A204.1 (cell line): Measurements from ENCODE around the gene PTPRD.
"Not testable (repeated sequence)": the region's sequence is repeated elsewhere in the genome, so short reads cannot be mapped to it uniquely, and the experiment has no call there.

Source experiments
- FAIRE-seq: peaks from 2 replicates; lab custom pipeline; 2012; peaks lifted over from hg19 to GRCh38; lab: Jason Lieb, UNC

PTPRD gene

GRCh38 chr9:10479172-10479571 is 133.6 kb downstream of the PTPRD start:
- no peak for FAIRE-seq

DNA sequence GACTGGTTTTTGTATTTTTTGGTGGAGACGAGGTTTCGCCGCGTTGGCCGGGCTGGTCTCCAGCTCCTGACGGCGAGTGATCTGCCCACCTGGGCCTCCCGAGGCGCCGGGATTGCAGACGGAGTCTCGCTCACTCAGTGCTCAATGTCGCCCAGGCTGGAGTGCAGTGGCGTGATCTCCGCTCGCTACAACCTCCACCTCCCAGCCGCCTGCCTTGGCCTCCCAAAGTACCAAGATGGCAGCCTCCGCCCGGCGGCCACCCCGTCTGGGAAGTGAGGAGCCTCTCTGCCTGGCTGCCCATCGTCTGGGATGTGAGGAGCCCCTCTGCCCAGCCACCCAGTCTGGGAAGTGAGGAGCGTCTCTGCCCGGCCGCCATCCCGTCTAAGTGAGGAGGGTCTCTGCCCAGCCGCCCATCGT is 163.6 kb downstream of the PTPRD start:
- not testable (repeated sequence) for FAIRE-seq

DNA sequence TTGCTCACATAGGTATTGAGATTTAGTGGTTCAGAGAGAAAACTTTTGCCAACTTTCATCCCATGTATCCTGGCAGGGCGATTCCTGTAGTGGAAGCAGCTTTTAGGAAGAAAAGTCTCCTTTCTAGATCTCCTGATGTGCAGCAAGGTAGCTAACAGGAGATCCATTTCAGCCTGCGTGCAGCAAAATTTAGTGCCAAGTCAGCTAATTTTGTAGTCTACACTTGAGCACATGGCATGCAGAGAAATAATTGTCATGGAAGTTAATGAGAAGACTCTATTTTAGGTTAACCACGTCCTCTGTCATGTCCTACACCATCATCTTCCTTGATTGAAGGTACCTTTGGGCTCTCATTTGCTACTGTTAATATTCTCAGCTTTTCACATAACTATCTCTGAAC is 165.8 kb downstream of the PTPRD start:
- FAIRE-seq, result no peak

DNA sequence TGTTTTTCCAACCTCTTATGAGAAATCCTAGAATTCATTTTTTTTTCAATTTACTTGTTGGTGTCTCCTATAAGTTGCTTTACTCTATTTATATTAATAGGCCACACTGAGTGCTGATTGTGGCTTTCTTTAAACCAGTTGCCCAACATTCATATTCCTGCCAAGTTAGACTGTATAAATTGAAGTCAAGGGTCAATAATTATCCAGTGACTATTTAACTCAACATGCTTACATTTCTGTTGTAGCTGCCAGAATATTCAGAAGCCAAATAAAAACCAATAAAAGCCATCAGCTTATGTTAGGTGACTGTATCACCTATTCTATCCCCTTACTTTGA is 169.0 kb downstream of the PTPRD start:
- FAIRE-seq, result no peak

- no peak for FAIRE-seq
Measured at GRCh38 chr9:10443181-10443867, 169.5 kb downstream of the PTPRD start.

DNA sequence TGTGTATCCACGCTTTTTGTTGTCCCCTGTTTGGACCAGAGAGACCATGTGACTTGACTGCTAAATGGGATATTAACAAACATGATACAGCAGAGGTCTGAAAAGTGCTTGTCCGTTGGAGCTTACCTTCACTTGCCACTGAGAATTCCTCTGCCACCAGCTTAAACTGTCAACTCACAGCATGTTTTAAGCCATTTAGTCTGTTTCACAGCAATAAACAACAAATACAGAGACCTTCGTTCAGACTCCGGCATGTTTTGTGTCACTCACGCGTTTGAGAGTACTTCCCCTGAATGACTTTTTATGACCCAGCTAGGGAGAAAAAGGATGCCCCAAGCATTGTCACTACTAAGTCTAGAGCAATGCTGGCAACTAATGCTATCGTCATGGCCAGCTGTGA is 173.8 kb downstream of the PTPRD start:
- FAIRE-seq, result no peak

DNA sequence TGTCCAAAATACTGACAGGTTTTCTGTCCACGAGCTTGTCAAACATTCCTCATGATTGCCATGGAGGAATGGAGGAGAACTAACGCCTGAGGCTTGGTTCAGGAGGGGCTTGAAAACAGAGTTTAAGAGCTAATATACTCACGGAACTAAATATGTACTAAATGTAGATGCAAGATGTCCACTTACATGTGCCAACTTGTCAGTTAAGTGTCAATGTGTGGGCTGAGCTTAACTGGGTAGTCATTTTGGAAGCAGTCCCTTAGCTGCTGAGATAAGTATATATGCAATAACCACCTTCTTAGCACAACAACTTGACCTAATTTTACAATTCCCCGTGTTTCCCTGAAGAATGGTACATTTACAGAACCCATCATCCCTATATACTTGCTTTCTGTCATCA is 176.0 kb downstream of the PTPRD start:
- no peak for FAIRE-seq

- FAIRE-seq, result no peak
Measured at GRCh38 chr9:10434412-10434811, 178.4 kb downstream of the PTPRD start.

- FAIRE-seq, result no peak
Measured at GRCh38 chr9:10411272-10411671, 201.5 kb downstream of the PTPRD start.

GRCh38 chr9:10403283-10403682 is 209.5 kb downstream of the PTPRD start:
- FAIRE-seq, result no peak

GRCh38 chr9:10396615-10397014 is 216.2 kb downstream of the PTPRD start:
- FAIRE-seq, result no peak

DNA sequence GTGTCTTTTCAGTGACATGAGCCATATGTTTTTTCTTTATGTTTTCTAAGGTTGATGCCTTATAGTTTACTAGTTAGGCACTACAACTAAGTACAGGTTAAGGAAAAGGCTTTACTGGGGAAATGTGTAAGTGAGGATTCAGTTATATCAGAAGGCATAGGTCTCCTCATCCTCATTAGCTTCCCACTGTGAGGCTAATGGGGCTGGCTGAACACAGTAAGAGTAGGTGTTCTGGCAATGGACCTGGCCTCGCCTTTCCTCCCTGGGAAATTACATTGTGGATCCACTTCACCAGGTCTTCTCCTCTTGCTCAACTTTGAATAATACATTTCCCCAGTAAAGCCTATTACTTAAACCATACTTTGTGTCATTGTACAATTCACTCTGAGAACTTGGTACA is 225.5 kb downstream of the PTPRD start:
- no peak for FAIRE-seq

DNA sequence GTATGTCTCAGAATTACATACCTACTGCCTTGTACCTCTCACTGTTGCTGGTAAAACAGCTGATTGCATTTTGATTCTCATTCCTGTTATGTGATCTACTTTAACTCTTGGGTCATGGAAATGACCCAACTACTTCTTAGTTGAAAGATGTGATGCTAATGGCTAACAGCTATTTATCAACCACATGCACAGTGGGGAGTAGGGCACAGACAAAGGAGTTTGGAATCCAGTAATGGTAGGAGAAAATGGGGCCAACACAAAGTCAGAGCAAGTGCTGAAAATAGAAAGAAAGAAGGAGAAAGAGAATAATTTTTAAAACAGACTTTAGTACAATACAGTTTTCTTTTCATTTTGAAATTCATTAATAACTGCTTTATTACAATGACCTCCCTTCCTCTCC is 241.0 kb downstream of the PTPRD start:
- no peak for FAIRE-seq

GRCh38 chr9:10366171-10366779 is 246.5 kb downstream of the PTPRD start:
- FAIRE-seq, result peak; percentile 79

- no peak for FAIRE-seq
Measured at GRCh38 chr9:10354591-10354990, 258.2 kb downstream of the PTPRD start.

DNA sequence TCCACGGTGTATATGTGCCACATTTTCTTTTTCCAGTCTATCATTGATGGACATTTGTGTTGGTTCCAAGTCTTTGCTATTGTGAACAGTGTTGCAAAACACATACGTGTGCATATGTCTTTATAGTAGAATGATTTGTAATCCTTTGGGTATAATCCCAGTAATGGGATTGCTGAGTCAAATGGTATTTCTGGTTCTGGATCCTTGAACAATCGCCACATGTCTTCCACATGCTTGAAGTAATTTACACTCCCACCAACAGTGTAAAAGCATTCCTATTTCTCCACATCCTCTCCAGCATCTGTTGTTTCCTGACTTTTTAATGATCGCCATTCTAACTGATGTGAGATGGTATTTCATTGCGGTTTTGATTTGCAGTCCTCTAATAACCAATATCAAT is 267.2 kb downstream of the PTPRD start:
- not testable (repeated sequence) for FAIRE-seq

GRCh38 chr9:10341057-10341456 is 271.7 kb downstream of the PTPRD start:
- no peak for FAIRE-seq

DNA sequence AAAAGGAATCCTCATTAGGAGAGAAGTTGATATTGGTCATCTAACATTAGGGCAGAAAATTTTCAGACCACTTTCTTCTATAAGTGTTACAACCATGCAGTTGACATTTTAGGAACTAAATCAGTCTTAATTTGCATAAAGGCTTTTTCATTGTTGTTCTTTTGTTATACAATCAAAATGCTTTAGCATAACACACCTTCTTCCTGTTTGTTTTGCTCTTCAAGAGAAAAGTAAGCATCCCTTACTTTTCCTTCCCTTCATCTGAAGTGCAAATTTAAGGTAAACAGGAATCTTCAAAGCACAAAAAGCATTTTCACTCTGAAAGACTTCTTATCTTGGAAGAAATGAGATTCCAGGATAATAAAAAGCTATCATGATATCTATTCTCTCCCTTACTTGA is 273.6 kb downstream of the PTPRD start:
- no peak for FAIRE-seq

DNA sequence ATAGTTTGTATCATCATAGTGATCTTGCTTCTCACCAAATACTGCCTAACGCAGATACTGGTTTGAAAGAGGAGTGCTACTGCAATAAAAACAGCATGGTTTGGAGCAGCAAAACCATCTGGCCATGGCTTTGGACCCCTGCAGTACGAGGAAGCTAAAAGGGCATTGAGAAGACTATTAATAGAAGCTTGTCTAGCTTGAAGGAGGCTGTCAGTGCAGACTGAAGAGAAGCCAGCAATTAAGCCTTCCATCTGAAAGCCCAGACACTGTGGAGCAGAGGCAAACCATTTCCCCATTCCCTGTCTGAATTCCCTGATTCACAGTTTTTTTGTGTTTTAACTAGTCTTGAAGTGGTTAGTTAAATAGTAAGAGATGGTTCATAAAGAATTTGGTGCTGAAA is 281.6 kb downstream of the PTPRD start:
- no peak for FAIRE-seq

DNA sequence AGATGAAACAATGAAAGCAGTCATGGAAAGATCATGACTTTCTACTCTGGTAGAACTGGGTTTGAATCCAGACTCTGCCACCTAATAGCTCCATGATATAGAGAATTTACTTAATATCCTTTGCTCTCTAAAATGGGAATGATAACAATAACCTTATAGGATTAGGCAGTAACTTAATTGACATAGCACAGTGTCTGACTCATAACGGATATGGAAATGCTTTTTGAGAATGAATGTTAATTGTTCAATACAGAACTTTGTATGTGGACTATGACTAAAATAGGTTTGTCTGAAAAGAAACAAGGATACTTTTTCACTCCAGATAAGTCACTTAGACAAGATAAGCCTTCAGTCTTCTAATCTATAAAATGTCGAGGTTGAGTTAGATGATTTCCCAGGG is 330.7 kb downstream of the PTPRD start:
- no peak for FAIRE-seq

DNA sequence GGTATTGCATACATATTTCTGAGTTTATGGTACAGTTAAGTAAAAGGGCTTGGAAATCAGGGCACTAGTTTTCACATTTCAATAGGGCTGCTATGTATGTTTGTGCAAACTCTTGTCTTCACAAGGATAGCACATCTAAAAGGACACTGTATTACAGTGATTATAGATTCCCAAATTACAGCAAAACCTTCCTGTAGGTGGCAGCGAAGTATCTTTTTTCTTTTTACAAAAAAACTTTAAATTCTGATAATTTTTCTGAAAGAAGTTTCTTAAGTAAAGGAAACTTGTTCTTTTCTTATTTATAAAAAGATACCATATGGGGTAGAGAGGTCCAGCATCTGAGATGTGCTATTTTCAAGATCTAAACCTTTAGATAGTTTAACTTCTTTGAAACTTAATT is 337.8 kb downstream of the PTPRD start:
- peak; percentile 51 for FAIRE-seq

DNA sequence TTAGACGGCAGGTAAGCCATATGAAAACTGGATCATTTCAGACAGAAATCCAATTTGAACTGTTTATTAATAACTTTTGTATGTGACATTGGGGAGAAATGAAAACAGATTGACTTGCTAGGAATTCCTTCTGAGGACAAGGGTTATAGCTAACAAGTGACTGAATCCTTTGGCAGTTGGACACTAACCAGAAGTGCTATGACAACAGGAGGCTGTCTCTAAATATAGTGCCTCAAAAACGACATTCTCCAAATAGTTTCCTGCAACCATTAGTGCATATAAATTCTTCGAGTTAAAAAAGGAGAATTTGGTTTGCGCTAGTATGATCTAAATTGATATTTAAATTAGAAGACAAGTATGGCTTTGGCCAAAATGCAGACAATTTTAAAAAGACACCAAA is 338.6 kb downstream of the PTPRD start:
- FAIRE-seq, result no peak

GRCh38 chr9:10272830-10273229 is 340.0 kb downstream of the PTPRD start:
- FAIRE-seq, result no peak
